ENCODE results near the gene DTX4. TPM values are rescaled to one million over a fixed set of nuclear protein-coding genes. Genes with fewer than 3 reads are reported as not detected.
A peak's percentile ranks its signal among the peaks of the same experiment; 100 is the strongest.

DTX4 gene
- total RNA-seq, 3 donors from 2014 or later: 0.18 to 0.82 (median 0.21) TPM

GRCh38 chr11:59192446-59193020, 20.6 kb downstream of the DTX4 start:
- DNase-seq (no peak), ATAC-seq (no peak)
- Mint-ChIP-seq H3K4me3 (no peak overlapping the region), H3K27me3 (ENCODE audit: low read depth) (no peaks in the 10 kb centered on the region), H3K4me1 (ENCODE audit: low read depth) (peaks cover 4% of the 10 kb centered on the region), H3K9me3 (no peaks in the 10 kb centered on the region), H3K36me3 (ENCODE audit: insufficient read depth) (peaks cover 10% of the 10 kb centered on the region)

GRCh38 chr11:59193587-59194130, 21.7 kb downstream of the DTX4 start:
- H3K9me3 Mint-ChIP-seq: no peaks in the 10 kb centered on the region
- H3K36me3 Mint-ChIP-seq (ENCODE audit: insufficient read depth): peaks cover 9% of the 10 kb centered on the region
- H3K4me1 Mint-ChIP-seq (ENCODE audit: low read depth): peaks cover 4% of the 10 kb centered on the region
- no peak for ATAC-seq
- no peak overlapping the region for H3K4me3 Mint-ChIP-seq
- DNase-seq: no peak
- H3K27me3 Mint-ChIP-seq (ENCODE audit: low read depth): no peaks in the 10 kb centered on the region

- Mint-ChIP-seq H3K27me3 (ENCODE audit: low read depth) (no peaks in the 10 kb centered on the region), H3K4me3 (no peak overlapping the region), H3K36me3 (ENCODE audit: insufficient read depth) (peaks cover 8% of the 10 kb centered on the region), H3K9me3 (no peaks in the 10 kb centered on the region), H3K4me1 (ENCODE audit: low read depth) (peaks cover 18% of the 10 kb centered on the region)
- no peak for DNase-seq
- ATAC-seq: no peak
Measured at GRCh38 chr11:59195586-59195985, 23.7 kb downstream of the DTX4 start.

GRCh38 chr11:59196777-59197176, 24.8 kb downstream of the DTX4 start:
- no peak overlapping the region for H3K4me3 Mint-ChIP-seq
- peaks cover 3% of the 10 kb centered on the region for H3K36me3 Mint-ChIP-seq (ENCODE audit: insufficient read depth)
- peaks cover 20% of the 10 kb centered on the region for H3K4me1 Mint-ChIP-seq (ENCODE audit: low read depth)
- ATAC-seq: no peak
- H3K9me3 Mint-ChIP-seq: no peaks in the 10 kb centered on the region
- DNase-seq: no peak
- no peaks in the 10 kb centered on the region for H3K27me3 Mint-ChIP-seq (ENCODE audit: low read depth)

- Mint-ChIP-seq H3K9me3 (no peaks in the 10 kb centered on the region), H3K4me1 (ENCODE audit: low read depth) (peaks cover 21% of the 10 kb centered on the region), H3K36me3 (ENCODE audit: insufficient read depth) (peaks cover 3% of the 10 kb centered on the region), H3K4me3 (no peak overlapping the region), H3K27me3 (ENCODE audit: low read depth) (no peaks in the 10 kb centered on the region)
- ATAC-seq: no peak
- DNase-seq: no peak
Measured at GRCh38 chr11:59197991-59198390, 26.1 kb downstream of the DTX4 start.

- H3K4me1 Mint-ChIP-seq (ENCODE audit: low read depth): peaks cover 21% of the 10 kb centered on the region
- ATAC-seq: no peak
- H3K9me3 Mint-ChIP-seq: no peaks in the 10 kb centered on the region
- no peak for DNase-seq
- H3K36me3 Mint-ChIP-seq (ENCODE audit: insufficient read depth): peaks cover 3% of the 10 kb centered on the region
- H3K4me3 Mint-ChIP-seq: no peak overlapping the region
- no peaks in the 10 kb centered on the region for H3K27me3 Mint-ChIP-seq (ENCODE audit: low read depth)
Measured at GRCh38 chr11:59198726-59199125, 26.8 kb downstream of the DTX4 start.

GRCh38 chr11:59199546-59200422, 27.9 kb downstream of the DTX4 start:
- H3K36me3 Mint-ChIP-seq (ENCODE audit: insufficient read depth): peaks cover 3% of the 10 kb centered on the region
- no peaks in the 10 kb centered on the region for H3K27me3 Mint-ChIP-seq (ENCODE audit: low read depth)
- H3K9me3 Mint-ChIP-seq: no peaks in the 10 kb centered on the region
- ATAC-seq (peak; percentile 92 to 95), DNase-seq (no peak)
- H3K4me3 Mint-ChIP-seq: no peak overlapping the region
- peaks cover 23% of the 10 kb centered on the region for H3K4me1 Mint-ChIP-seq (ENCODE audit: low read depth)

GRCh38 chr11:59200423-59200746, 28.5 kb downstream of the DTX4 start:
- H3K9me3 Mint-ChIP-seq: no peaks in the 10 kb centered on the region
- no peak overlapping the region for H3K4me3 Mint-ChIP-seq
- no peaks in the 10 kb centered on the region for H3K27me3 Mint-ChIP-seq (ENCODE audit: low read depth)
- DNase-seq: no peak
- H3K4me1 Mint-ChIP-seq (ENCODE audit: low read depth): peaks cover 24% of the 10 kb centered on the region
- peak in 1 of 2 donors; percentile 64 for ATAC-seq
- H3K36me3 Mint-ChIP-seq (ENCODE audit: insufficient read depth): peaks cover 2% of the 10 kb centered on the region

GRCh38 chr11:59201353-59201752, 29.4 kb downstream of the DTX4 start:
- H3K4me3 Mint-ChIP-seq: no peak overlapping the region
- DNase-seq (no peak), ATAC-seq (no peak)
- H3K36me3 Mint-ChIP-seq (ENCODE audit: insufficient read depth): no peaks in the 10 kb centered on the region
- H3K4me1 Mint-ChIP-seq (ENCODE audit: low read depth): peaks cover 24% of the 10 kb centered on the region
- H3K27me3 Mint-ChIP-seq (ENCODE audit: low read depth): no peaks in the 10 kb centered on the region
- H3K9me3 Mint-ChIP-seq: no peaks in the 10 kb centered on the region

- Mint-ChIP-seq H3K4me1 (ENCODE audit: low read depth) (peaks cover 49% of the 10 kb centered on the region), H3K27me3 (ENCODE audit: low read depth) (peaks cover 3% of the 10 kb centered on the region), H3K36me3 (ENCODE audit: insufficient read depth) (no peaks in the 10 kb centered on the region), H3K4me3 (no peak overlapping the region), H3K9me3 (no peaks in the 10 kb centered on the region)
- no peak for DNase-seq
- ATAC-seq: no peak
Measured at GRCh38 chr11:59204746-59205145, 32.8 kb downstream of the DTX4 start.

GRCh38 chr11:59205648-59206047, 33.7 kb downstream of the DTX4 start:
- H3K4me1 Mint-ChIP-seq (ENCODE audit: low read depth): peaks cover 41% of the 10 kb centered on the region
- no peaks in the 10 kb centered on the region for H3K36me3 Mint-ChIP-seq (ENCODE audit: insufficient read depth)
- H3K4me3 Mint-ChIP-seq: no peak overlapping the region
- DNase-seq: no peak
- no peaks in the 10 kb centered on the region for H3K9me3 Mint-ChIP-seq
- peaks cover 3% of the 10 kb centered on the region for H3K27me3 Mint-ChIP-seq (ENCODE audit: low read depth)
- no peak for ATAC-seq

- peaks cover 38% of the 10 kb centered on the region for H3K4me1 Mint-ChIP-seq (ENCODE audit: low read depth)
- H3K27me3 Mint-ChIP-seq (ENCODE audit: low read depth): peaks cover 7% of the 10 kb centered on the region
- no peaks in the 10 kb centered on the region for H3K9me3 Mint-ChIP-seq
- ATAC-seq: no peak
- H3K4me3 Mint-ChIP-seq: no peak overlapping the region
- no peak for DNase-seq
- no peaks in the 10 kb centered on the region for H3K36me3 Mint-ChIP-seq (ENCODE audit: insufficient read depth)
Measured at GRCh38 chr11:59206635-59207034, 34.7 kb downstream of the DTX4 start.

- peak overlapping the region; percentile 47 for H3K4me3 Mint-ChIP-seq
- H3K4me1 Mint-ChIP-seq (ENCODE audit: low read depth): peaks cover 37% of the 10 kb centered on the region
- peaks cover 11% of the 10 kb centered on the region for H3K27me3 Mint-ChIP-seq (ENCODE audit: low read depth)
- ATAC-seq: peak; percentile 75
- H3K36me3 Mint-ChIP-seq (ENCODE audit: insufficient read depth): no peaks in the 10 kb centered on the region
- DNase-seq: peak; percentile 25
- no peaks in the 10 kb centered on the region for H3K9me3 Mint-ChIP-seq
Measured at GRCh38 chr11:59207988-59208451, 36.1 kb downstream of the DTX4 start.

GRCh38 chr11:59208956-59209355, 37.0 kb downstream of the DTX4 start:
- Mint-ChIP-seq H3K27me3 (ENCODE audit: low read depth) (peaks cover 11% of the 10 kb centered on the region), H3K9me3 (no peaks in the 10 kb centered on the region), H3K4me3 (peak overlapping the region; percentile 27), H3K36me3 (ENCODE audit: insufficient read depth) (no peaks in the 10 kb centered on the region), H3K4me1 (ENCODE audit: low read depth) (peaks cover 37% of the 10 kb centered on the region)
- ATAC-seq: peak; percentile 75 to 81
- no peak for DNase-seq

- H3K9me3 Mint-ChIP-seq: no peaks in the 10 kb centered on the region
- ATAC-seq: no peak
Measured at GRCh38 chr11:59212222-59212621, 40.3 kb downstream of the DTX4 start.

More at GRCh38 chr11:59212222-59212621, 40.3 kb downstream of the DTX4 start:
- Mint-ChIP-seq H3K4me1 (ENCODE audit: low read depth) (peaks cover 34% of the 10 kb centered on the region), H3K27me3 (ENCODE audit: low read depth) (peaks cover 11% of the 10 kb centered on the region), H3K36me3 (ENCODE audit: insufficient read depth) (no peaks in the 10 kb centered on the region), H3K4me3 (peak overlapping the region; percentile 46)
- no peak for DNase-seq

Measured in activated T-cell treated with anti-CD3 and anti-CD28 coated beads, Interleukin-2, amount 50 U/mL, for 4 hours (primary cell).